GM12874 (cell line): ENCODE measurements around the gene GNG11.

Experiments used
- TF ChIP-seq, protein P1 (sequence below): IDR thresholded peaks from 2 replicates; pipeline ENCODE4 v1.5.1; 2011; ENCODE audit warnings: low read depth, mild to moderate bottlenecking, control low read depth, low read length, moderate library complexity; ENCODE audit not compliant: insufficient read depth

GNG11 gene

DNA sequence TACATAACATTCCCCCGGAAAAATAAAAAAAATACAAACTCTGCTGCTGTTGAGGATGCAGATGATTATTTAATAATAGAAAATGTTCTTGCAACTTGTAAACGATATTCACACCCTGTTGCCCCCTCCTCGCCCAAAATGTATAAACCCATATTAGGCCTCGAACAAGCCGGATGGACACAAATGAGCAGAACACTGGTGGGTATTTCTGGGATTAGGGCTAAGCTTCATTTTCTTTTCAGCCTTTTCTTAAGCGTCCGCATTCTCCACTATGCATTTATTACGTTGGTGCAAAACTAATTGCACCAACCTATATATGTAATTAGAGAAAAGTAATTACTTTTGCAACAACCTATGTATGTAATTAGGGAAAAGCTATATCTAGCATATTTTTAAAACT lies 349 bp upstream of the GNG11 start:
- TF ChIP-seq, protein P1, sequence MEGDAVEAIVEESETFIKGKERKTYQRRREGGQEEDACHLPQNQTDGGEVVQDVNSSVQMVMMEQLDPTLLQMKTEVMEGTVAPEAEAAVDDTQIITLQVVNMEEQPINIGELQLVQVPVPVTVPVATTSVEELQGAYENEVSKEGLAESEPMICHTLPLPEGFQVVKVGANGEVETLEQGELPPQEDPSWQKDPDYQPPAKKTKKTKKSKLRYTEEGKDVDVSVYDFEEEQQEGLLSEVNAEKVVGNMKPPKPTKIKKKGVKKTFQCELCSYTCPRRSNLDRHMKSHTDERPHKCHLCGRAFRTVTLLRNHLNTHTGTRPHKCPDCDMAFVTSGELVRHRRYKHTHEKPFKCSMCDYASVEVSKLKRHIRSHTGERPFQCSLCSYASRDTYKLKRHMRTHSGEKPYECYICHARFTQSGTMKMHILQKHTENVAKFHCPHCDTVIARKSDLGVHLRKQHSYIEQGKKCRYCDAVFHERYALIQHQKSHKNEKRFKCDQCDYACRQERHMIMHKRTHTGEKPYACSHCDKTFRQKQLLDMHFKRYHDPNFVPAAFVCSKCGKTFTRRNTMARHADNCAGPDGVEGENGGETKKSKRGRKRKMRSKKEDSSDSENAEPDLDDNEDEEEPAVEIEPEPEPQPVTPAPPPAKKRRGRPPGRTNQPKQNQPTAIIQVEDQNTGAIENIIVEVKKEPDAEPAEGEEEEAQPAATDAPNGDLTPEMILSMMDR = no peak

DNA sequence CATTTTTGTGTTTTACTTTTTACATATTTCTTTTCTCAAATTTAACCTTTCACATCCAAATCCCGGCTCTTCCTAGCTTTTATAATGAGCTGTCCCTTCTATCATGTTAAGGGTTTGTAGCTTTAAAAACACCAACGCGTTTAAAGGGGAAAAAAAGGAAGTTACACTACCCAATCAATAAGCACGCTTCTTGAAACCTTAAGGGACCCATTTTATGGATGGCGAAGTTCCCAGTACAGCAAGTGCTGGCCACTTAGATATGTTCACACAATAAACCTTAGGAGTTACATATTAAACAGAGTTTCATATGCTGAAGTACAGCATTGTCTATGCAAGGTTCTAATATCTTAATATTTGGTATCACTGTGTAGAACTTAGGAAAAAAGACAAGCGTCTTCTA lies 1.8 kb downstream of the GNG11 start:
- TF ChIP-seq, protein P1 = no peak

DNA sequence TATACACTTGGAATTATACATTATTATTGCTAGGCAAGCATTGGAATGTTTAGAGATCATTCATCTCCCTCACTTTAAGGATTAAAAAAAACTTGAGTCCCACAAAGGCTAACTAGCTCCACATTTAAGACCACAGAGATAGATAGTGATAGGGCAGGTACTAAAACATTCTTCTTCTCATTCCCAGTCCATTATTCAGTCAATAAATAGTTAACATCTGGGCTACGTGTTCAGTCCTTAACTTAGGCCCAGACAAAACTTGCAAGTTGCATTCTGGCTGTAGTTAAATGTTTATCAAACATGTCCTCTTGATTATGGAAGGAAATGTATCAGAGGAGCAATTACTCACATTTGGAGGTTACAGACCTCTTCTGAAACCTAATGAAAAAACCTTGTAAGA lies 2.4 kb downstream of the GNG11 start:
- TF ChIP-seq, protein P1 = no peak

DNA sequence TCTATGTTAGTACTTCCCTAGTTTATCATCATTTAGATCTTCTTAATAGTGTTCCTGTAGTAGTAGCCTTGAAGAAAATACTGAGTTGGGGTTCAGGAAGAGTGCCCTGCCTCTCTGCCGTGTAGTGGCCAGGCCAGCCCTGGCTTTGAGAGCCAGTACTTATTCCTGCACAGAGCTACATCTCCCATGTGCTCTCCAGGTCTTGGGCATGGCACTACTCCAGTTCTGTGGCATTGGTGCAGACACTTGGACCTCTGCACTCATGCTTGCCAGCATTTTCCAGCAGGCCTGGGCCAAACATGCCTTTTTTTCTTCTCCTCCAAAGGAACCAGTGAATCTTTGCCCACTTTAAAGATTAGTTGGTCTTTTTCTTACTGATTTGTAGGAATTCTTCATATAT lies 5.3 kb downstream of the GNG11 start:
- TF ChIP-seq, protein P1 = no peak

DNA sequence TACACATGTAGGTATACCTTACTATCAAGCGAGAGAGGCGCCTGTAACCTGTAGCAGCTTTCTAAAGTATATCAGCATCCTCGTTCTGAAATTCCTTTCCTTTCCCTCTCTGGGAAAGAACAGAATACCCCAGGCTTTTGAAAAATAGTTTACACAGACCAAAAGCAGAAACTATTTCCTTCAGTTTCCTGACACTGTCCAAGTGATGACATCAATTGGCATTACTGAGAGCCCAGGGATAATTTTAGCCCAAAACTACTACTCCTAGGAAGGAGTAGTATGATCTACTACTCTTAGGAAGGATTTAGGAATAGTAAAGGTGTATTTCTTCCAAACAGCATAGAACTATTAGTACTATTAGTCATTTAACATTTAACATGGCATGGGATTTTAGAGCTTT lies 6.0 kb downstream of the GNG11 start:
- TF ChIP-seq, protein P1 = no peak

DNA sequence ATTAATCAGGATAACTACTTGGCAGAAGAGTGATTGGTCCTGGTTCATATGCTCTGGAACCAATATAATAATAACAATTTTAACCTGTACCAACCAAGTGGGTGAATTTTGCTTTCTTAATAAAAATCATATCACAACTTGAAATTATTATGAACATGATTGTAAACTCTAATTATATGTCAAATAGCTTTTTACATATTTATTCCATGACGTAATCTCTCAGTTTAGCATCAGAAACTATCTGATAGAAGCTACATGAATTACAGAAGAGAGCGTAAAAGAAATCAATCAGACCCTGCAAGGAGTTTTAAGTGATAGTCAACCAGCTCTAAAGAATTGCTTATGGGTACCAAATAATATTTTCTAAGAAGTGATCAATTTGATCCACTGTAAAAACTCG lies 10.1 kb downstream of the GNG11 start:
- TF ChIP-seq, protein P1 = no peak

DNA sequence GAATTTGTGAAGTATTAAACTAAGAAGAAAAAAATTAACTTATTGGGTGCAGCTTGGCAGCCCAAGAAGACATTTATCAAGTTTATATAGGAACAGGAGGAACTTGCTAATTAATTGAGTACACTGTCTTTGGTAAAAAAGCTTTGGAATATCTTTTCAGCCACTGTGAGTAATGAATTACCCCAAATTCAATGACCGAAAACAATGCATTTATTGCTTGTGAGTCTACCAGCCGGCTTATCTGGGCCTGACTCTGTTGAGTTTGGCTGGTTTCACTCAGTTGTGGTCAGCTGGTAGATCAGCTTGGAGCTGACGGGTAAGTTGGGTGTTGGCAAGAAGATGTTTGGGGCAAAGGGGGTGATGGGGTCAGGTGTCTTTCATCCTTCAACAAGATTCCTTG lies 11.6 kb downstream of the GNG11 start:
- TF ChIP-seq, protein P1 = no peak

DNA sequence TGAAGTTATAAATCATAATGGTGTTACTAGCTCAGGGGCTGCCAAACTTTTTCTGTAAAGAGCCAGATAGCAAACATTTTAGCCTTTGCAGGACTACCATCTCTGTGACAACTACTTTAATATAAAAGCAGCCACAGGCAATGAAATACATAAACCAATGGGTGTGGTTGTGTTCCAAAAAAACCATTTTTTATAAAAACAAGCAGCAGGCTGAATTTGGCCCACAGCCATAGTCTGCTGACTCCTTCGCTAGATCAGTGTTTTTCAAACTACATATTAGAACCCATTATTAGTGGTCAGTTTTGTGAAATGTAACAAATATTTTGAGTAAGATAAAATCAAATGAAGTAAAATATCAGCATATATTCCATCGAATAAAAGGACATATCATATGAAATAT lies 13.6 kb downstream of the GNG11 start:
- TF ChIP-seq, protein P1 = no peak
